HCT116 (cell line): ENCODE measurements around the gene STING1. TPM values are rescaled to one million over a fixed set of nuclear protein-coding genes. Genes with fewer than 3 reads are reported as not detected.

Source experiments
- ATAC-seq: fragments of 200-7000 bp; cut with Tn5 transposase; 2 replicates; pipeline ENCODE4 v1.9.1; 2020; ENCODE audit warnings: mild to moderate bottlenecking, moderate library complexity
- Bru-seq: library from RNA; stranded (reverse); fragments of 400-500 nt; gene quantifications from one replicate; lab custom pipeline; 2021; lab: Mats Ljungman, UMichigan
- BruChase-seq, 2 experiments: library from RNA; stranded (reverse); fragments of 400-500 nt; gene quantifications; one replicate each; lab custom pipeline; 2021; lab: Mats Ljungman, UMichigan
- BruUV-seq: library from RNA; stranded (reverse); fragments of 400-500 nt; replicated peaks from 2 replicates; lab custom pipeline; 2021; lab: Mats Ljungman, UMichigan
- CTCF ChIA-PET: fragments of 300-600 bp; sonication (Branson Sonifier 250); formaldehyde crosslinking; loops from one replicate; lab custom pipeline; 2021; ENCODE audit warnings: antibody characterized with exemption; lab: Charles Lee
- POLR2A ChIA-PET: fragments of 300-600, 350-600 bp; sonication (Branson Sonifier 250); formaldehyde crosslinking; loops from one replicate; lab custom pipeline; 2021; ENCODE audit warnings: antibody characterized with exemption; lab: Charles Lee
- RAD21 ChIA-PET, 2 experiments: fragments of 300-600 bp; sonication (Branson Sonifier 250); formaldehyde crosslinking; loops; one replicate each; lab custom pipeline; 2023; ENCODE audit warnings: low total read pairs in 2 of 2; ENCODE audit not compliant: uncharacterized antibody in 2 of 2, unreplicated experiment in 2 of 2, low non-redundant PET in 1 of 2; lab: Charles Lee
- DNase-seq: peaks from one replicate; pipeline ENCODE4 v3.0.0-alpha.2; 2010; ENCODE audit warnings: low read depth, low spot score
- H2AFZ ChIP-seq: fragments of 200-600 bp; shearing (Covaris generic), sonication (generic); 2 replicates; pipeline ENCODE4 v1.6.1; 2017; ENCODE audit warnings: low read depth, mixed run types, mixed read lengths, antibody characterized with exemption, low read length; ENCODE audit not compliant: poor library complexity, severe bottlenecking
- H3K27ac ChIP-seq: 2 replicates; pipeline ENCODE4 v1.5.1; 2012; ENCODE audit warnings: low read depth, low read length
- H3K27me3 ChIP-seq: fragments of 200-600 bp; sonication (generic); 2 replicates; pipeline ENCODE4 v1.6.1; 2016; ENCODE audit warnings: mixed run types, low read length, mixed read lengths; ENCODE audit not compliant: insufficient read depth
- H3K36me3 ChIP-seq, 2 experiments: fragments of 200-500 bp in 1 of 2; fragments of 200-600 bp in 1 of 2; sonication (Bioruptor generic) in 1 of 2; sonication (generic) in 1 of 2; 2 replicates each; pipeline versions ENCODE4 v1.5.1 to v1.6.1; 2014 to 2016; ENCODE audit warnings: low read length in 2 of 2, inconsistent platforms in 1 of 2, mixed read lengths in 1 of 2, mixed run types in 1 of 2; ENCODE audit not compliant: insufficient read depth in 2 of 2, control insufficient read depth in 1 of 2
- H3K4me1 ChIP-seq, 2 experiments: fragments of 200-600 bp in 1 of 2; sonication (generic) in 1 of 2; 2 replicates each; pipeline versions ENCODE4 v1.5.1 to v1.6.1; 2012 to 2017; ENCODE audit warnings: low read length in 2 of 2, inconsistent platforms in 1 of 2, mild to moderate bottlenecking in 1 of 2, mixed read lengths in 1 of 2, mixed run types in 1 of 2, moderate library complexity in 1 of 2; ENCODE audit not compliant: insufficient read depth in 2 of 2, control insufficient read depth in 1 of 2
- H3K4me2 ChIP-seq: fragments of 200-600 bp; sonication (generic); 2 replicates; pipeline ENCODE4 v1.6.1; 2017; ENCODE audit warnings: mixed run types, low read length, mixed read lengths
- H3K4me3 ChIP-seq, 2 experiments: fragments of 200-600 bp in 1 of 2; sonication (generic) in 1 of 2; replicated peaks in 1 of 2; 2 replicates each; pipeline ENCODE4 v1.5.1; 2011 to 2016; ENCODE audit warnings: low read length in 2 of 2, control low read depth in 1 of 2, low read depth in 1 of 2, mild to moderate bottlenecking in 1 of 2, mixed read lengths in 1 of 2, mixed run types in 1 of 2
- H3K79me2 ChIP-seq: fragments of 200-600 bp; sonication (generic); 2 replicates; pipeline ENCODE4 v1.6.1; 2017; ENCODE audit warnings: mild to moderate bottlenecking, mixed run types, low read length, moderate library complexity, mixed read lengths; ENCODE audit not compliant: insufficient read depth
- H3K9ac ChIP-seq: fragments of 200-600 bp; sonication (generic); 2 replicates; pipeline ENCODE4 v1.6.1; 2016; ENCODE audit warnings: low read length, mixed read lengths
- H3K9me2 ChIP-seq: fragments of 200-600 bp; sonication (generic), shearing (Covaris generic); 2 replicates; pipeline ENCODE4 v1.6.1; 2017; ENCODE audit warnings: mixed run types, mild to moderate bottlenecking, moderate library complexity; ENCODE audit not compliant: insufficient read depth
- H3K9me3 ChIP-seq, 2 experiments: fragments of 200-500 bp in 1 of 2; fragments of 200-600 bp in 1 of 2; sonication (Bioruptor generic) in 1 of 2; sonication (generic) in 1 of 2; 2 replicates each; pipeline ENCODE4 v1.6.1; 2014 to 2017; ENCODE audit warnings: low read length in 2 of 2, mixed read lengths in 2 of 2, inconsistent platforms in 1 of 2, low read depth in 1 of 2, mild to moderate bottlenecking in 1 of 2, mixed run types in 1 of 2, moderate library complexity in 1 of 2; ENCODE audit not compliant: control insufficient read depth in 1 of 2, insufficient read depth in 1 of 2
- H4K20me1 ChIP-seq: fragments of 200-600 bp; sonication (generic), shearing (Covaris generic); 2 replicates; pipeline ENCODE4 v1.6.1; 2017; ENCODE audit warnings: mixed run types, mild to moderate bottlenecking, moderate library complexity; ENCODE audit not compliant: insufficient read depth
- CBX3 ChIP-seq: IDR thresholded peaks from 2 replicates; pipeline ENCODE4 v1.6.1; 2012; ENCODE audit warnings: low read depth
- CEBPB ChIP-seq: IDR thresholded peaks from 2 replicates; pipeline ENCODE4 v1.6.1; 2012; ENCODE audit warnings: low read depth
- CTCF ChIP-seq, 3 experiments: fragments of 200-600 bp in 1 of 3; sonication (generic) in 1 of 3; IDR thresholded peaks in 2 of 3; conservative IDR thresholded peaks in 1 of 3; 2 replicates each; pipeline ENCODE4 v1.5.1; 2012 to 2017; ENCODE audit warnings: low read depth in 2 of 3, low read length in 2 of 3, antibody characterized with exemption in 1 of 3, borderline replicate concordance in 1 of 3, control low read depth in 1 of 3, mild to moderate bottlenecking in 1 of 3, mixed read lengths in 1 of 3, mixed run types in 1 of 3, moderate library complexity in 1 of 3; ENCODE audit not compliant: insufficient read depth in 1 of 3
- EGR1 ChIP-seq: IDR thresholded peaks from 2 replicates; pipeline ENCODE4 v1.6.1; 2012; ENCODE audit warnings: low read depth
- ELF1 ChIP-seq: IDR thresholded peaks from 2 replicates; pipeline ENCODE4 v1.6.1; 2012; ENCODE audit warnings: low read depth, borderline replicate concordance
- EZH2 ChIP-seq: fragments of 200-600 bp; sonication (generic); IDR thresholded peaks from 2 replicates; pipeline ENCODE4 v1.6.1; 2017; ENCODE audit warnings: antibody characterized with exemption, mixed run types
- EZH2phosphoT487 ChIP-seq: fragments of 200-600 bp; IDR thresholded peaks from 2 replicates; pipeline ENCODE4 v1.6.1; 2018; ENCODE audit warnings: antibody characterized with exemption, borderline replicate concordance
- FOSL1 ChIP-seq: IDR thresholded peaks from 2 replicates; pipeline ENCODE4 v1.6.1; 2012; ENCODE audit warnings: low read depth
- JUND ChIP-seq: IDR thresholded peaks from 2 replicates; pipeline ENCODE4 v1.6.1; 2012
- POLR2A ChIP-seq: IDR thresholded peaks from 2 replicates; pipeline ENCODE4 v1.7.0; 2011; ENCODE audit warnings: borderline replicate concordance; ENCODE audit not compliant: insufficient read depth, insufficient read length; ENCODE audit errors: extremely low read depth
- POLR2AphosphoS5 ChIP-seq: IDR thresholded peaks from 2 replicates; pipeline ENCODE4 v1.6.1; 2011; ENCODE audit warnings: mild to moderate bottlenecking, low read depth, low read length, moderate library complexity
- RAD21 ChIP-seq: IDR thresholded peaks from 2 replicates; pipeline ENCODE4 v1.6.1; 2012; ENCODE audit warnings: low read depth, mild to moderate bottlenecking
- SIN3A ChIP-seq: IDR thresholded peaks from 2 replicates; pipeline ENCODE4 v1.6.1; 2012; ENCODE audit warnings: low read depth
- SP1 ChIP-seq: IDR thresholded peaks from 2 replicates; pipeline ENCODE4 v1.6.1; 2012; ENCODE audit warnings: low read depth
- SRF ChIP-seq: IDR thresholded peaks from 2 replicates; pipeline ENCODE4 v1.6.1; 2012; ENCODE audit warnings: low read depth
- TCF7L2 ChIP-seq: IDR thresholded peaks from 2 replicates; pipeline ENCODE4 v1.7.0; 2011; ENCODE audit warnings: borderline replicate concordance, inconsistent platforms; ENCODE audit not compliant: insufficient read depth, insufficient read length; ENCODE audit errors: extremely low read depth
- YY1 ChIP-seq: IDR thresholded peaks from 2 replicates; pipeline ENCODE4 v1.6.1; 2011; ENCODE audit warnings: low read length, low read depth, moderate library complexity, mild to moderate bottlenecking; ENCODE audit not compliant: insufficient replicate concordance; ENCODE audit errors: extremely low read depth
- ZBTB33 ChIP-seq: IDR thresholded peaks from 2 replicates; pipeline ENCODE4 v1.6.1; 2011; ENCODE audit warnings: mild to moderate bottlenecking, low read length, moderate library complexity; ENCODE audit not compliant: insufficient replicate concordance; ENCODE audit errors: extremely low read depth
- ZFX ChIP-seq: fragments of 450-650 bp; IDR thresholded peaks from 2 replicates; pipeline ENCODE4 v1.6.1; 2017
- intact Hi-C: fragments of 100-400 bp; cut with micrococcal nuclease; formaldehyde crosslinking; loops from 2 replicates; pipeline ENCODE4 v1.10.0; 2022
- long read RNA-seq: library from polyadenylated mRNA; unstranded; transcript quantifications from one replicate; pipeline ENCODE4 v2.0.0, GENCODE V29; 2021; ENCODE audit not compliant: unreplicated experiment
- polyA plus RNA-seq: library from polyadenylated mRNA; unstranded; fragments of >200 nt; gene quantifications from 2 replicates; pipeline ENCODE4 v1.2.1, GENCODE V29; 2012; ENCODE audit warnings: missing spikeins
- total RNA-seq: library from RNA; stranded (reverse); gene quantifications from one replicate; pipeline ENCODE4 v1.2.1, GENCODE V29; 2021; ENCODE audit not compliant: unreplicated experiment
- TF ChIP-seq, protein P1 (sequence below): IDR thresholded peaks from 2 replicates; pipeline ENCODE4 v1.6.1; 2012

The STING1 gene
- total RNA-seq (17.7 TPM), Bru-seq, nascent RNA (percentile 58 among the genes with signal in this experiment), BruChase-seq, experiment 1, labeled RNA remaining after a 6-hour chase (percentile 67 among the genes with signal in this experiment), BruChase-seq, experiment 2, labeled RNA remaining after a 2-hour chase (percentile 62 among the genes with signal in this experiment)
- polyA plus RNA-seq, result 22.5 and 27.7 TPM in 2 replicates
- long read RNA-seq, transcript TMEM173-201 (8 exons, 1,771 nt), result major isoform, 6 of 32 reads
- long read RNA-seq, partial matches to known transcripts, result 12 of 32 reads
- long read RNA-seq, other reads (novel, unspliced or antisense), result 9 of 32 reads

DNA sequence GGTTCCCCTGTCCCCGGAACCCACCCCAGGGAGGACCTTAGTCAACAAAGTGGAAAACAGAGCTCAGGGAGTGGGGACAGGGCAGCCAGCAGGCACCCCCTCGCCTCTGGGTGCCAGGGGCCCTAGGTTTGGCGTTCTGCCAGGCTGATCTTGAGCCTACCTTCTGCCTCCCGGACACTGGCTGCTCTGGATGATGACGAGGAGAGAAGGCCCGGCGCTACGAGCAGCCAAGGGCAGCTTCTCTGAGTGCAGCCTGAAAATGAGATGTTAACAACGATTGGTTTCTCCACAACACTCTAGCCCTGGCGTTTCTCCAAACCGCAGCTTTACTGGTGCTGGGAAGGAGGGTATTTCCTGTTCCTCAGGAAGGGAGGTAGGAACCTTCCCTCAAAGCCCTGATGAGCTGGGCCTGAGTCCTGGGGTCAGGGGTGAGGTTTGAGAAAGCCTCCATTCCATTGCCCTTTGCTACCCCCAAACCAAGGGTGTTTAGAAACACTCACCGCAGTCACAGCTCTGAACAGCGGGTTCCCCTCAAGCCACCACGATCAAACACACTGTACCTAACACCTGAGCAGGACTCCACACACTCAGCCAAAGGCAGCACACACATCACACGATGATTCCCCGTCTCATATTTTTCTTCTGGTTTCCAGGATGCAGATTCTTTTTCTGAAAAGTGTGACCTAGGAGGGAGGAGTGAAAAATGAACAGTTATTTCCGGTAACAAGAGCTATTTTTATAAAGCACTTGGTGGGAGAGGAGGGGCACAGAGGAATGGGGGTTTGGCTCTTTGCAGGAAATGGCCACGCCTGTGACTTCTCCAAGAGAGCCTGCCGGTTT is at the start of gene STING1:
STING1 (minus strand) TSS at position 709 of the 840 bp plus-strand sequence. CDS start 1,054 bp downstream, outside the sequence.
- Histone ChIP-seq H3K79me2 (no peaks in the 10 kb centered on the region), H3K9me2 (no peaks in the 10 kb centered on the region), H2AFZ (peak within 1 kb of the TSS; percentile 73), H3K4me1 (peaks cover 26 to 30% of the 10 kb centered on the region in 2 experiments), H4K20me1 (no peaks in the 10 kb centered on the region), H3K9ac (peak within 1 kb of the TSS; percentile 61), H3K27ac (peak within 1 kb of the TSS; percentile 94), H3K27me3 (no peaks in the 10 kb centered on the region), H3K4me3 (peak within 1 kb of the TSS; percentile 40 to 54), H3K36me3 (0 out of 4 replicates have a peak, but pooled peaks cover 0 to 2% of the 10 kb centered on the region in 2 experiments), H3K4me2 (peak within 1 kb of the TSS; percentile 68), H3K9me3 (no peaks in the 10 kb centered on the region)
- ChIA-PET RAD21 (interaction anchor here in 1 of 2 experiments (1.3 kb wide), 1 partner anchor 31 kb away, joined by 3 read pairs; no protein-coding TSS in a partner anchor), CTCF (interaction anchor here (0.6 to 1.8 kb wide), 3 partner anchors 31 to 1454 kb away, joined by 3 to 8 read pairs (median 4); no protein-coding TSS in a partner anchor), POLR2A (interaction anchor here (0.8 to 1.5 kb wide), 5 partner anchors 8 to 79 kb away, joined by 3 to 7 read pairs (median 3); partner anchors contain the start of genes DNAJC18 and UBE2D2)
- DNase-seq, result peak; percentile 71
- intact Hi-C loops, result no loop called here
- peak; percentile 76 for ATAC-seq
- BruUV-seq, result TSS peak; percentile 51
- TF ChIP-seq SRF, result no peak
- TF ChIP-seq ELF1, result no peak
- TF ChIP-seq YY1, result no peak
- no peak for TF ChIP-seq TCF7L2
- TF ChIP-seq CEBPB, result no peak
- TF ChIP-seq ZFX, result peak; percentile 54
- TF ChIP-seq SIN3A, result no peak
- TF ChIP-seq SP1, result peak; percentile 25; the same call in 1 of the 2 replicates
- no peak for TF ChIP-seq EGR1
- TF ChIP-seq ZBTB33, result no peak
- TF ChIP-seq EZH2phosphoT487, result no peak
- peak; percentile 55 for TF ChIP-seq POLR2A
- TF ChIP-seq FOSL1, result no peak
- TF ChIP-seq RAD21, result no peak
- TF ChIP-seq CBX3, result no peak
- no peak for TF ChIP-seq EZH2
- TF ChIP-seq, protein P1, sequence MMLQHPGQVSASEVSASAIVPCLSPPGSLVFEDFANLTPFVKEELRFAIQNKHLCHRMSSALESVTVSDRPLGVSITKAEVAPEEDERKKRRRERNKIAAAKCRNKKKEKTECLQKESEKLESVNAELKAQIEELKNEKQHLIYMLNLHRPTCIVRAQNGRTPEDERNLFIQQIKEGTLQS, result no peak
- no peak for TF ChIP-seq JUND
- TF ChIP-seq POLR2AphosphoS5, result peak; percentile 66
- TF ChIP-seq CTCF (IDR thresholded peaks at IDR 0.05 in 2 of 3, conservative IDR thresholded peaks at IDR 0.05 in 1 of 3; ENCODE audit: borderline replicate concordance in 1 of 3, insufficient read depth in 1 of 3, low read depth in 2 of 3, low read length in 2 of 3), result no peak
